RWPE2 (cell line): ENCODE results near the gene ODAD2.

Source experiments
- ATAC-seq: fragments of 200-7000 bp; cut with Tn5 transposase; 3 replicates; pipeline ENCODE4 v1.9.1; 2021; ENCODE audit warnings: low read depth
- DNase-seq: peaks from one replicate; pipeline ENCODE4 v3.0.0-alpha.2; 2020; ENCODE audit warnings: low spot score
- H3K27ac ChIP-seq: fragments of 450-650 bp; 2 replicates; pipeline ENCODE4 v1.5.1; 2017; ENCODE audit warnings: mild to moderate bottlenecking; ENCODE audit not compliant: poor library complexity, severe bottlenecking
- H3K27me3 ChIP-seq: fragments of 250-450 bp; sonication (Bioruptor Pico); 2 replicates; pipeline ENCODE4 v1.5.1; 2021; ENCODE audit warnings: mild to moderate bottlenecking, moderate library complexity; ENCODE audit not compliant: insufficient read depth, poor library complexity, severe bottlenecking
- H3K36me3 ChIP-seq: fragments of 250-450 bp; sonication (Bioruptor Pico); 2 replicates; pipeline ENCODE4 v1.5.1; 2020; ENCODE audit warnings: low read depth, mild to moderate bottlenecking, moderate library complexity
- H3K4me1 ChIP-seq: fragments of 250-450 bp; sonication (Bioruptor Pico); 2 replicates; pipeline ENCODE4 v1.5.1; 2021; ENCODE audit warnings: mild to moderate bottlenecking, moderate library complexity; ENCODE audit not compliant: insufficient read depth, poor library complexity, severe bottlenecking
- H3K4me3 ChIP-seq: fragments of 250-450 bp; sonication (Bioruptor Pico); 2 replicates; pipeline ENCODE4 v1.5.1; 2021; ENCODE audit warnings: mild to moderate bottlenecking, moderate library complexity; ENCODE audit not compliant: severe bottlenecking
- H3K9me3 ChIP-seq: fragments of 250-450 bp; sonication (Bioruptor Pico); 2 replicates; pipeline ENCODE4 v1.5.1; 2021; ENCODE audit warnings: mild to moderate bottlenecking, moderate library complexity; ENCODE audit not compliant: severe bottlenecking
- TF ChIP-seq, protein P1 (sequence below): fragments of 450-650 bp; IDR thresholded peaks from one replicate; pipeline ENCODE4 v1.5.1; 2017; ENCODE audit warnings: mild to moderate bottlenecking, moderate library complexity; ENCODE audit not compliant: poor library complexity, severe bottlenecking

The ODAD2 gene

GRCh38 chr10:27779462-27780015, 219.3 kb downstream of the ODAD2 start:
- H3K4me3 ChIP-seq, result no peak overlapping the region
- TF ChIP-seq, protein P1, sequence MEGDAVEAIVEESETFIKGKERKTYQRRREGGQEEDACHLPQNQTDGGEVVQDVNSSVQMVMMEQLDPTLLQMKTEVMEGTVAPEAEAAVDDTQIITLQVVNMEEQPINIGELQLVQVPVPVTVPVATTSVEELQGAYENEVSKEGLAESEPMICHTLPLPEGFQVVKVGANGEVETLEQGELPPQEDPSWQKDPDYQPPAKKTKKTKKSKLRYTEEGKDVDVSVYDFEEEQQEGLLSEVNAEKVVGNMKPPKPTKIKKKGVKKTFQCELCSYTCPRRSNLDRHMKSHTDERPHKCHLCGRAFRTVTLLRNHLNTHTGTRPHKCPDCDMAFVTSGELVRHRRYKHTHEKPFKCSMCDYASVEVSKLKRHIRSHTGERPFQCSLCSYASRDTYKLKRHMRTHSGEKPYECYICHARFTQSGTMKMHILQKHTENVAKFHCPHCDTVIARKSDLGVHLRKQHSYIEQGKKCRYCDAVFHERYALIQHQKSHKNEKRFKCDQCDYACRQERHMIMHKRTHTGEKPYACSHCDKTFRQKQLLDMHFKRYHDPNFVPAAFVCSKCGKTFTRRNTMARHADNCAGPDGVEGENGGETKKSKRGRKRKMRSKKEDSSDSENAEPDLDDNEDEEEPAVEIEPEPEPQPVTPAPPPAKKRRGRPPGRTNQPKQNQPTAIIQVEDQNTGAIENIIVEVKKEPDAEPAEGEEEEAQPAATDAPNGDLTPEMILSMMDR, result no peak

GRCh38 chr10:27774831-27775230, 224.0 kb downstream of the ODAD2 start:
- Histone ChIP-seq H3K27ac (no peak overlapping the region), H3K4me3 (no peak overlapping the region), H3K36me3 (no peaks in the 10 kb centered on the region), H3K27me3 (no peaks in the 10 kb centered on the region), H3K4me1 (no peaks in the 10 kb centered on the region), H3K9me3 (no peaks in the 10 kb centered on the region)
- no peak for ATAC-seq
- DNase-seq, result no peak
- TF ChIP-seq, protein P1, result no peak

More at GRCh38 chr10:27779462-27780015, 219.3 kb downstream of the ODAD2 start:
- ATAC-seq (no peak), DNase-seq (no peak)
- H3K36me3 ChIP-seq, result no peaks in the 10 kb centered on the region
- no peak overlapping the region for H3K27ac ChIP-seq
- H3K27me3 ChIP-seq, result no peaks in the 10 kb centered on the region
- H3K9me3 ChIP-seq, result no peaks in the 10 kb centered on the region
- no peaks in the 10 kb centered on the region for H3K4me1 ChIP-seq

DNA sequence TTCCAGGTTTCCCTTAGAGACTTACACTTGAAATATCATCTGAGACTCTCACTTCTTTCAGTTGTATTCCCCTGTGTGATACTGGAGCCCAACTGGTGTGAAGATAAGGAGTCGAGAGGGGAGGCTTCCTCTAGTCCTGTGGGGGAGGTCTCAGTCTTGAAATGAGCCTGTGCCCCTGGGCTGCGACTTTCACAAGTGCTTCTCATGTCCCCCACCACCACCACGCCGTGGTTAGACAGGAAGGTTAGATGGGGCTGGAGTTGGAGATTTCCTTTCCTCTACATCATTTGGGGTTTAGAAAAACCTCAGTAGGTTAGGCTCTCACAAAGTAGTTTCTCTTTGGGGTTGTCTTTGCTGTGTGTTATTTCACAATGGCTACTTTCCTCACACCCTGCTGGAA, 227.6 kb downstream of the ODAD2 start:
- Histone ChIP-seq H3K27ac (no peak overlapping the region), H3K9me3 (no peaks in the 10 kb centered on the region), H3K4me3 (no peak overlapping the region), H3K4me1 (no peaks in the 10 kb centered on the region), H3K27me3 (no peaks in the 10 kb centered on the region), H3K36me3 (no peaks in the 10 kb centered on the region)
- TF ChIP-seq, protein P1, result no peak
- no peak for DNase-seq
- ATAC-seq, result no peak

GRCh38 chr10:27770181-27770580, 228.7 kb downstream of the ODAD2 start:
- TF ChIP-seq, protein P1, result no peak
- no peaks in the 10 kb centered on the region for H3K36me3 ChIP-seq
- no peaks in the 10 kb centered on the region for H3K27me3 ChIP-seq
- ATAC-seq, result no peak
- DNase-seq, result no peak
- H3K27ac ChIP-seq, result no peak overlapping the region
- H3K4me3 ChIP-seq, result no peak overlapping the region
- no peaks in the 10 kb centered on the region for H3K9me3 ChIP-seq
- H3K4me1 ChIP-seq, result no peaks in the 10 kb centered on the region
